ENCODE results near the gene PKP4.

- TF ChIP-seq CTCF (conservative IDR thresholded peaks at IDR 0.05 in 1 of 2, IDR thresholded peaks at IDR 0.05 in 1 of 2; ENCODE audit: extremely low read depth in 1 of 2, insufficient read depth in 1 of 2, low read depth in 1 of 2, low read length in 2 of 2) (no peak), EZH2 (IDR thresholded peaks at IDR 0.05; ENCODE audit: borderline replicate concordance, low read length) (no peak)
Measured at GRCh38 chr2:158651358-158652057, 194.8 kb downstream of the PKP4 start.
